Islet precursor cell (in vitro differentiated cells): ENCODE results near the gene MMP17.
"Not testable (repeated sequence)": the region's sequence is repeated elsewhere in the genome, so short reads cannot be mapped to it uniquely, and the experiment has no call there.

ENCODE experiments used
- DNase-seq: peaks from one replicate; pipeline ENCODE4 v3.0.0-alpha.2; 2018

MMP17 gene

DNA sequence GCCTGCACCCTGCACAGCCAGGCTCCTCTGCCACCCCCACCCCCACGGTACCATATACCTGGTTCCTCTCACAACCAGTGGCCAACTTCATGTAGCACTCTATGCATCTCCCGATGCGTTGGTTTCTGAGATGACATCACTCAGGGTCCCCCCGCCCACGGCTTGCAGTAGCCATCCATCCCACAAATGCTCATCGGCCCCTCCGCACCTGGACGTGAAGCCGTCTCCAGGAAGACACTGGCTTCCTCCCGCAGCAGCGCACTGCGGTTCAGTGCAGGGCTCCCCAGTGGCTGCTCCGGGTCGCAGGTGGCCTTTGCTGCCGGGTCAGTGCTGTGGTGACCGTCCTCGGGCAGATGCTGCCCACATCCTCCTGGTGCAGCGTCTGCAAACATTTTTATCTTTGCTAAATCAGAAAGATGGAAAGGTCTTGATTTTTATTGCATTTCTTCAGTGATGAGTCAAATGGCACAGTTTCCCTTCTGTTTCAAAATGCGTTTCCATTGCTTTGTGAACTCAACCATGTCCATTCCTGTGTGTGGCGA, 27.5 kb upstream of the MMP17 start:
- no peak for DNase-seq

DNA sequence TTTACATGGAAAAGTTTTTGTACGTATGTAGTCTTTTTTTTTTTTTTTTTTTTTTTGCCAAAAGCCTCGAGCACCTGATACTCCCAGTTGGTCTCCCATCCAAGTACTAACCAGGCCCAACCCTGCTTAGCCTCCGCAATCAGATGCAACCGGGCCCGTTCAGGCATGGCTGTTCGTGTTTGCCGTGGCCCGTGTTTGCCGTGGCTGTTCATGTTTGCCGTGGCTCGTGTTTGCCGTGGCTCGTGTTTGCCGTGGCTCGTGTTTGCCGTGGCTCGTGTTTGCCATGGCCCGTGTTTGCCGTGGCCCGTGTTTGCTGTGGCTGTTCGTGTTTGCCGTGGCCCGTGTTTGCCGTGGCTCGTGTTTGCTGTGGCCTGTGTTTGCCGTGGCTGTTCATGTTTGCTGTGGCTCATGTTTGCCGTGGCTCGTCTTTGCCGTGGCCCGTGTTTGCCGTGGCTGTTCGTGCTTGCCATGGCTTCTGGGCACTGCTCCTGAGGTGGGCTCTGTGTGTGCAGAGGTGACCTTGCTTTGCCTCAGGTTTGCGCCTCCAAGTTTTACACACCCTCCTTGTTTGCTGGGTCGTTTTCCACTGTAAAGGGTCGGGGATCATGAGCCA, 26.8 kb upstream of the MMP17 start:
- DNase-seq, result no peak

DNA sequence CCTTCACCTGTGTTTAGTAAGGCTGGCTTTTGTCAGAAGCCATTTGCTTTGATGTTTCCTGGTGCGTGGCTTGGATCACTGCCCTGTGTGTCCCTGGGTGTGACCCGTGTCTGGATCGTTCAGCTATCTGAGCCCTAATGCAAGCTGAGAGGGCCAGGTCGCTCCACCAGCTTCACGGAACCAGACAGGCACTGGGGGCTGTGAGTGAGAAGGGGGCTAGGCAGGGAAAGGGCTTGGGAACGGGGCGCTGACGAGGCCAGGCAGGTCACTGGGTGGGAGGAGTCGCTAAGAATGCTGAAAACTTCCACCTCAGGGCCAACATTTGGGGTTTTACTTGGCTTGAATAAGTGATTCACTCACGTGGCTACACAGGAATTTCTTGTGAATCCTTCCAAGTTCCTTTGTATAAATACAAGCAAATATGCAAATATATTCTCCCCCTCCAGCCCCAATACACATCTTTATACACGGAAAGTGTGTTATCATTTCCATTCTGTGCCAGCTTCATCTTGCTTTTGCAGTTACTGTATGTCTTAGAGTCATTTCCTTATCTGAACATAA, 24.2 kb upstream of the MMP17 start:
- DNase-seq, result no peak

DNA sequence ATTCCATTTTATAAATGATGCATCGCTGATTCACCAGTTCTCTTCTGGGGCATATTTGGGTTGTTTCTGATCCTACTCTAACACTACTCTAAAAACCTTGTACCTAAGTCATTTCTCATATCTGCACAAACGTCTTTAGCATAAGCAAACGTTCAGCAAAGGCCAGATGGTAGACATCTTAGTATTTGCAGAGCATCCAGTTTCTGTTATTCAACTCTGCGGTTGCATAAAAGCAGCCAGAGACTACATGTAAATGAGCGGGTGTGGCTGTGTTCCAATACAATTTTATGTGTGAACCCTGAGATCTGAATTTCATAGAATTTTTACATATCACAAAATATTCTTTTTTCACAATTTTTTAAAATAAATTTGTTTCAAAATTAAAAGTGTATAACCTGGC, 22.8 kb upstream of the MMP17 start:
- no peak for DNase-seq

DNA sequence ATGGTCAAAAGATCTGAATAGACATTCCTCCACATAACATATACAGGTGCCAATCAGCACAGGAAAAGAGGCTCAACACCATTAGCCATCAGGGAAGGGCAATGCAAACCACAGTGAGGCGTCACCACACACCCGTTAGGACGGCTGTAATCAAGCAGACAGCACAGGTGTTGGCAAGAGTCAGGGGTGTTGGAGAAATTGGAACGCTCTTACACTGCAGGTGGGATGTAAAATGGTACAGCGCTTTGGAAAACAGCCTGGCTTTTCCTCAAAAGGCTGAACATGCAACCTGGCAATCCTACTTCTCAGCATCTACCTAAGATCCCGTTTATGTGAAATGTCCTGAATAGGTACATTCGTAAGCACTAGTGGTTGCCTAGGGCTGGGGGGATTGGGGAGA, 21.5 kb upstream of the MMP17 start:
- DNase-seq, result no peak

DNA sequence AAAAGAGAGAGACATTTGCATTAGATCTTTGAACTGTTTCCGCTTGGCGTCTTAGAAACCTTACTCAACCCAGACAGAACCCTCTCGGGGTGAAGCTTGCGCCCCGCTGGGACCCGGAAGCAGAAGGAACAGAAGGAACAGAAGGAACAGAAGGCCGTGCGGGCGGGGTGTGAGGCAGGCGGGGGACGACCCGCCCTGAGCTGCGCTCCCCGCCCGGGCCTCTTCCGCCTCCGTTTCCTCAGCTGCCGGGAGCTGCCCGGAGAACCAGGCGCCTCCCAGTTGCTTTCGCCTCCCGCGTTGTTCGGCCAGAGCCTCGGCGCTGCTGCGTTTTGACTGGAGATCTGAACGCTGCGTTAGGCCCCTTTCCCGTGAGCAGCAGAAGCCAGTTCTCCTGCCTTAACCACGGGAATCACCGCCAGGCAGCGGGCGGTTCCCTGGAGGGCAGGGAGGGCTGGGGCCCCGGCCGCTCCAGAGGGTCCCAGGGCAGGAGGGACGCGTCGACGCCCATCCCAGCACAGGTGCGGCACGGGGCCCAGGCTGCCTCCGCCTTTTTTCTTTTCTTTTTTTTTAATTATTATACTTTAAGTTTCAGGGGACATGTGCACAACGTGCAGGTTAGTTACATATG, 19.3 kb upstream of the MMP17 start:
- no peak for DNase-seq

DNA sequence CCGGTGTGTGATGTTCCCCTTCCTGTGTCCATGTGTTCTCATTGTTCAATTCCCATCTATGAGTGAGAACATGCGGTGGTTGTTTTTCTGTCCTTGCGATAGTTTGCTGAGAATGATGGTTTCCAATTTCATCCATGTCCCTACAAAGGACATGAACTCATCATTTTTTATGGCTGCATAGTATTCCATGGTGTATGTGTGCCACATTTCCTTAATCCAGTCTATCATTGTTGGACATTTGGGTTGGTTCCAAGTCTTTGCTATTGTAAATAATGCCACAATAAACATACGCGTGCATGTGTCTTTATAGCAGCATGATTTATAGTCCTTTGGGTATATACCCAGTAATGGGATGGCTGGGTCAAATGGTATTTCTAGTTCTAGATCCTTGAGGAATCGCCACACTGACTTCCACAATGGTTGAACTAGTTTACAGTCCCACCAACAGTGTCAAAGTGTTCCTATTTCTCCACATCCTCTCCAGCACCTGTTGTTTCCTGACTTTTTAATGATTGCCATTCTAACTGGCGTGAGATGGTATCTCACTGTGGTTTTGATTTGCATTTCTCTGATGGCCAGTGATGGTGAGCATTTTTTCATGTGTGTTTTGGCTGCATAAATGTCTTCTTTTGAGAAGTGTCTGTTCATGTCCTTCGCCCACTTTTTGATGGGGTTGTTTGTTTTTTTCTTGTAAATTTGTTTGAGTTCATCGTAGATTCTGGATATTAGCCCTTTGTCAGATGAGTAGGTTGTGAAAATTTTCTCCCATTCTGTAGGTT, 18.5 kb upstream of the MMP17 start:
- DNase-seq, result not testable (repeated sequence)

DNA sequence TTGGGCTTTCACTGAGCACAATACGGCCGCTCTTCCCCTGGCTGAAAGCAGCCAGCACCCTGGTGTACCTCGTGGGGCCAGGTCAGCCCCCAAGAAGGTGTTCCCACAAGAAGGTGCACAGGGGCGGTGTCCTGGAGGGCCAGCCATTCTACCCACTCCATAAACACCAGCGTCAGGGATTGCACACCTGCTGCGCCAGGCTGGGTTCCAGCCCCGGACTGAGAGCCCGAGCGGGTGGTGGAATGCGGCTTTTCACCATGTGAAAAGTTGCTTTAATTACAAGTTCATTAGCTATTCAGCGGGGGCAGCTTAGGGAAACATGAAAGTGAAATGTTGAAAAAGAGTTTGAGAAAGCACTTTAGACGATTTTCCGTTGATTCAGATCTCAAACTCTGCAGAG, 17.5 kb upstream of the MMP17 start:
- no peak for DNase-seq

DNA sequence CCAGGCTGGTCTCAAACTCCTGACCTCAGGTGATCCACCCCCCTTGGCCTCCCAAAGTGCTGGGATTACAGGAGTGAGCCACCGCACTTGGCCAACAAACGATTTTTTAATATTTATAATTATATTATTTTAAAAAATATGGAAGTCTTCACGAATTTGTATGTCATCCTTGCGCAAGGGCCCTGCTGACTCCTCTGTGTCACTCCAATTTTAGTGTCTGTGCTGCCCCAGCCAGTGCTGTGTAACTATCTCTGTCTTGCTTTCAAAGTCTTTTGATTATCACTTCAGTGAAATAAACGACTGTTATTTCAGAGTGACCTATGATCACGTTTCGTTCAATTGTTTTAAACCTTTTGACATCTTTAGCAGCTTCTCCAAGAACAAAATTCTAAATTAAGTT, 13.1 kb upstream of the MMP17 start:
- DNase-seq, result no peak

DNA sequence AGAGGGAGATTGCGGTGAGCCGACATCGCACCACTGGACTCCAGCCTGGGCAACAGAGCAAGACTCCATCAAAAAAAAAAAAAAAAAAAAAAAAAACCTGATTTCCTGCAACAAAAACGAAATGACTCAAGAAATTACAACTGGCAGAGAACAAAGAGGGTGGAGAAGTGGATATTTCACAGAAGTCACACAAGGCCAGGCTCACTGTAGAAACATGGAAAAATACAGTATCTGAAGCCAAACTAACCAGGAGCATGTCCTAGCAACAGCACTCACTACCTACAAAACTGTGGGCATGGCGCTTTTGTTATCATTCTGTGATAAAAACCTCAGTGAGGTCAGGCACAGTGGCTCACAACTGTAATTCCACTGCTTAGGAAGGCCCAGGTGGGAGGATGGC, 11.7 kb upstream of the MMP17 start:
- no peak for DNase-seq

DNA sequence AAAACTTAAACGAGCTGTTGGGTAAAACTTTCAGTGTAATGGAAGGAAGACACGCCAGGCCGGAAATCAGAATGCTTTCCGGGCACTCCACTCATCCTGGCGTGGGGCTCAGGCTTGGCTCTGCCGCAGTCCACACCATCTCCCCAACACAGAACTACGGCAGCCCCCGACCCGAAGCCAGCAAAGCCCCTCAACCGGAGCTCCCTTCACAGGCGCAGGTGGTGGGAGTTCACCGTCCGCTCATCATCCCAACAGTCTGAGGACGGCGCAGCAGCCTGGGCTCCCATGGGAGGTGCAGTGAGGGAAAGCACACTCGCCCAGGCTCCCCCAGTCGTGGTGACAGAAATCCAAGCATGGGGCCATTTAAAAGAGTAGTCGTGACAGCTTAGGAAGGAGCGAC, 11.0 kb upstream of the MMP17 start:
- DNase-seq, result no peak

DNA sequence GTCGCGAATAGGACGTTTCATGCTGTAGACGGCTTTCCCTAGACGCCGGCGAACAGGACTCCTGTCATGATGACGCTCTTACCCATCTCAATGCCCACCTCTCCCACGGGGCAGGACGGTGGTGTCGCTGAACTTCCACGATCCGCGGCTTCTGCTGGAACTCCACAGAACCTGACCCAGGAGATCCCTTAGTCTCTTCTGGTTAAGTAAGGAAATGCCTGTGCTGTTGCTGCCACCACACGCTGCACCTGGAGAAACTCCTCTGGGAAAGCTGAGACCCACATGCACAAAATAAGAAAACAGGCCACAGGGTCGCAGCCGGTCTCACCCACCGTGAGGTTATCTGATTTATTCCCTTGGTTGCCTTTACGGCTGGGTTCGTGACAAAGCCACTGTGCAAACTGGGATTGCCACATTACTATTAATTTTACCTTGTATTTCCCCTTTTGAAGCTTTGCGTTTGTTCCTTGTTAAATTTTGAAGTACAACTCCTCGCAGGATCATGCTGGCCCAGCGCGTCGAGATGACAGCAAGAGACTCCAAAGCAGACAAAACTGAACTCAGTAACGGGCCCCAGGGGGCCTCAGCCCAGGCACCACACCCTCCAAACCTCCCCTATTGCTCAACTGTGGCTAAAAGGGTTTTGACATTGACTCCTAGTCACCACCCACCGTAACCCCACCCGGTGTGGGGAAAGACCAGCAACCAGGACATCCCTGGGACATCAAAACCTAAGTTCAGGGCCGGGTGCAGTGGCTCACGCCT, 9.2 kb upstream of the MMP17 start:
- DNase-seq, result peak; percentile 55

DNA sequence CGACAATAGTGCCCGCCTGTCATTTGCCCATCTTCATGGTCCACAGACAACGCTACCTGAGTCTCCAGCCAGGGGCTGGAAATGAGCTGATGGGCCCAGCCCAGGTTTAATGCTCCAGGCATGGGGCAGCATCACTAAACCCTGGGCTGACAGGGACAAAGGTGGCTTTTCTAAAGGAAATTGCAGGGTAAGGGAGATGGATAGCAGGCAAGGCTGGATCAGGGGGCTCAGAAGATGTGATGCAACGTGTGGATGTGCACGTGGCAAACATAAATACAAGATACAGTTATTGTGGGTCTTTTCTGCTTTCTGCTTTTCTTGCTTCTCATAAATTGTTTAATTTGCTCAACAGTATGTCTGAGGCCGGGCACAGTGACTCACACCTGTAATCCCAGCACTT, 3.7 kb upstream of the MMP17 start:
- DNase-seq, result no peak

DNA sequence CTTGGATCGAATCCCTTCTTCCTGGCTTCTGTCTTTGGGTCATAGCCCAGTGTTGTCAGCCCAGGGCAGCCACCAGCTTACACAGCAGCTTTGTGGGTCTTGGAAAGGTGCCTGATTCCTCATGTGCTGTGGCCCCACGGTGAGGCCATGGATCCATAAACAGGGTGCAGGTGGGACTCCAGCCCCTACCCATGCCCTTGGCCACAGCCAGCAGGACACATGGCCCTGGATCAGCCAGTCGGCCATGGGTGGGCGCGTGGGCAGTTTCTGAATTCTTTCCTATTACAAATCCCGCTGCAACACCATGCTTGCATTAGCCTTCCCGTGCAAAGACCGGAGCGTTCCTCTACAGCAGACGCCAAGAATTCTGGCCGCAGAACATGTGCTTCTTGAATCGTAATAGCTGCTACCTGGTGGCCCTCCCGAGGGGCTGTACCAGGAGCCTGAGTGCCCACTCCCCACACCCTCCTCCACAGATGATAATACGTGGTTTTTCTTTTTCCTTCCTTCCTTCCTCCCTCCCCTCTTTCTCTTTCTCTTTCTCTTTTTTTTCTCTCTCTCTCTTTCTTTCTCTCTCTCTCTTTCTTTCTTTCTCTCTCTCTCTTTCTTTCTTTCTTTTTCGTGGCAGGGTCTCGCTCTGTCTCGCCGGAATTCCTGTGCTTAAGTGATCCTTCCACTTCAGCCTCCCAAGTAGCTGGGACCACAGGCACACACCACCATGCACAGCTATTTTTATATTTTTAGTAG, 2.9 kb upstream of the MMP17 start:
- peak; percentile 52 for DNase-seq

DNA sequence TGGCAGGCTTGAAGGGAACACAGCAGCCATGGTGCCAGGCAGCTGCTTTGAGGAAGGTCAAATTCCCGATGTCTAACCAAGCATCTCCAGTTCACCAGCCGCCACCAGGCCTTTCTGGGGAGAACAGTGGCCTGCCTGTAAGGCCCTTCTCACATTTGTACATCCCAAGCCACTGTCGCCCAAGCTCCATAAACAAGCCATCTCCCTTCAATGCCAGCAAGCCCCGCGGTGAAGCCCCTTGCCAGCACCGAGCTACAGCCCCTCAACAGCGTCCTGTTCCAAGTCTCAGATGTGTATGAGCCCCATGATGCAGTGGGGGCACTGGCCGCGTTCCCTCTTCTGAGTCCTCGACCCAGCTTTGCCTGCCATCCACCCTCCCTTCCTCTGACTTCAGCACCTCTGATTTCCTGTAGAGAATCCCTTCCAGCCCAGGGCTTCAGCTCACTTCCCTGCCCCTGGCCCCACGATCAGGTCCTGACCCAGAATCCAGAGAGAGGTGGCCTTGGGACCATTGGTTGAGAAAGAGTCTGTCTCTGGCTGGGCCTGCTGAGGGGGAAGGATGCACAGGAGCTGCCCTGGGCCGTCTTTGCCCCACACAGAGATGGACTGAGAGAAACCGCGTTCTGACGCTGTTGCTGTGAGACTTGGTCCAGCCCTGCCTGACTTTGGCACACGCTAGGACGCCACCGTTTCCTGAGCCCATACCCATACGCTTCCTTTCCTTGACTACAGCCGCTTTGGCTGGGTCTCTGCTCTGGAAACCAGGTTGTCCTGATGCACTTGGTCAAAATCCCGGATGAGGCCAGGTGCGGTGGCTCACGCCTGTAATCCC, 1.9 kb upstream of the MMP17 start:
- peak; percentile 54 for DNase-seq

DNA sequence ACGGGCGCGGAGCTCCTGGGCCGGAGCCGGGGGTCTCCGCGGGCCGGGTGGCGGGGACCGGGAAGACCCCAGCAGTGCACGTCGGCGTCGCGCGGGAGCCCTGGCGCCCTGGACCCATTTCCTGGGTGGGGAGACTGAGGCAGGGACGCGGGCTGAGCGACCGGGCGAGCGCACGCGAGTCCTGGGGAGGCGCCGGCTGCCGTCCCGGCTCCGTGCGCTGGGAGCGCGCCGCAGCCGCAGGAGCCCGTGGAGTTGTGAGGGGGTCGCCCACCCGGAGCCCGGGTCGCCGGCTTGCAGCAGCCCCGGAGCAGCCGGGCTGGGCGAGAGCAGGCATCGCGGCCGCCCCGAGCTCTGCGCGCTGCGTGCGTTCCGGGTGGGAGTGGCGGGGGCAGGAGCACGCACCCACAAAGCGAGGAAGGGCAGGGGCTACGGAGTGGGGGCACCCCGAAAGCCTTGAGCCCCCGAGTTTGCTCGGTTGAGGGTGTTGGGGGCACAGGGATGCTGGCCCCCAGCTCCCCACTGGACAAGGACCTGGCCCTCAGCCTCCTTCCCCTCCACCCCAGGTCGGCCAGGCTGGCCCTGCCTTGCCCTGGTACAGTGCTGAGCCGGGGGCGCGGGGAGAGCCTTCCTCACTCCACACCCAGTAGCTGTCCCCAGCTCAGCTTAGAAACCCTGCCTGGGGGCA, 620 bp downstream of the MMP17 start:
- DNase-seq, result peak; percentile 58

DNA sequence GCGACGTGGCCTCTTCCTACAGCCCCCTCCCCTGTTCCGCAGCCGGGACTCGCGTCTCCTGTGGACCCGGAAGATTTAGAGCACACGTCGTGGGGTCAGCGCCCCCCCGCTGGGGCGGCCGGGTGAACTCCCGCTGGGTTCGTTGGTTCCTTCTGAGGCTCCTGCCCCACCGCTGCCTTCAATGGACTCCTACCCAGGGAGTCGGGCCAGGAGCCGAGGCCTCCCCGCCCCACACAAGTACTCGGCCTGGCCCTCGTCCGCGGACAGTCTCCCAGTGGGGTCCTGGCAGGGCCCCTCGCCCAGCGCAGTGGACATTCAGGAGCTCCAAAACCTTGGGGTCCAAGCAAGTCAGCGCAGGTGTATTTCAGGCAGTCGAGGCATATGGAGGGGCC, 1.2 kb downstream of the MMP17 start:
- peak; percentile 78 for DNase-seq

DNA sequence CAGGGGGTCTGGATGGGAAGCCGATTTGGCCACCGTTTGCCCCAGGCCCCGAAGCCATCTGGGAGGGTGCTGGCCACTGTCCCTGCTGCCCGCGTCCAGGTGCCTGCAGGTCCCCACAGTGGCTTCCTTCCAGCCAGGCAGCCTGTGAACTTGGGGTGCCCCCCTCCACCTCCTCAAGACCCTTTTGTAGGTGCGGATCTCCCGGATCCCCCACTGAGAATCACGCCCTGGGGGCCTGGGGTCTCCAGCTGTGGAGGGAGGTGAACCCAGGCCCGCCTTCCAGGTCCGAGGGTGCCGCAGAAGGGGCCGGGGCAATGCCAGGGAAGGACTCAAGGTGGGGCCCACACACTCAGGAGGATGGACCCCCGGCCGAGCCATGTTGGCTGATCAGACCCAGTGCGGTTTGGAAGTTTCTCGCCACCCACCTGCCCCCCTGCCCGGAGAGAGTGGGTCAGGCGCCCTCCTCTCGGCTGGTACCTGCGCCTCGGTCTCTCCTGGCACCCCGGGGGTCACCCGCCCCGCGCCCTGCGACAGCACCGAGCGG, 1.7 kb downstream of the MMP17 start:
- DNase-seq, result no peak

DNA sequence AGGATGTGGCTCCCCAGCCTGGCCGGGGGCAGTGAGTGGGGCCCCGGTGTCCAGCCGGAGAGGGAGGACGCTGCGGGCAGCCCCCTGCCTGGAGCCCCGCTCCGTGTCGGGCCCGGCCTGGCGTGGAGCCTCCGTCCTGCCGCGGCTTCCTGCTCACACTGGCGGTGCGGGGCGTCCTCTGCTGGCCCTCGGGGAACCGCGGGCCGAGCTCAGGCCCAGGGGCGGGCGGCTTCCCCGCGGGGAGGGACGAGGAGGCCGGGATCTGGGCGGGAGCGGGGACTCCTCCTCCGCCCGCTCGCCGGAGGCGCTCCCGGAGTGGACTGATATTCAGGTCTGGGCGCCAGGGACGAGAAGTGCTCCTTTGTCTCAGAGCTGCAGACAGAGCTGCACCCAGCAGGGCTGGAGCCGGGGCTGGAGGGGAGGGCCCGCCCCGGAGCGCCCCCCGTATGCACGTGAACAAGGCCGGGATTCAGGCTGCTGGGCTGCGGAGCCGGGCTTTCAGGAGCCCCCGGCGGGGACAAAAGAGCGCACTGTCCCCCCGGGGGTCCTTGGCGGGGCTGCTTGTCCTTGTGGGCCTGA, 2.2 kb downstream of the MMP17 start:
- DNase-seq, result peak; percentile 98
